ENCODE results near the gene STRN3.
"Not testable (repeated sequence)": the region's sequence is repeated elsewhere in the genome, so short reads cannot be mapped to it uniquely, and the experiment has no call there.

GRCh38 chr14:30972036-30972732 is 54.0 kb downstream of the STRN3 start:
- not testable (repeated sequence) for TF ChIP-seq EZH2 (IDR thresholded peaks at IDR 0.05; ENCODE audit: insufficient read depth, poor library complexity, severe bottlenecking); EZH2phosphoT487 (IDR thresholded peaks at IDR 0.05; ENCODE audit: insufficient read depth, low read depth)

All from GM23248 (cell line).